Measurements from ENCODE around the gene LSR. TPM values are rescaled to one million over a fixed set of nuclear protein-coding genes. Genes with fewer than 3 reads are reported as not detected.

The LSR gene
- total and polyA plus RNA-seq, 2 donors: 5.7 to 20.1 TPM

DNA sequence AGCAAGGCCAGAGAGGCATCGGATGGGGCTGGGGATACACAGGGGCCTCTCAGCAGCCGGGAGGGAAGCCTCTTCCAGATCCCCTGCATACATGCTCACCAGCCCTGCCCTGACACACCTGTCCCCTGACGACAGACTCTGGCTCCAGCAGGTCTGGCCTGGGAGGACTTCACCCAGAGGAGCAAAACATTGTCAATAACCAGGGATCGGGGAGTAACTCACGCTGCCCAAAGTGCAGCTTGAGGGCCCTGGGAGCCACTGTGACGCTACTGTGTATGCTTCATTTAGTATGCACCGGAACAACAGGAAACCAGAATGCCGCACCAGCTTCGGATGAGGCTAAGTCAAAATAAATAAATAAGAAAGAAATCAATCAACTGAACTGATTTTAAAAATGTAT is 67.8 kb downstream of the LSR start:
- H3K27me3 ChIP-seq (ENCODE audit: control insufficient read depth in 2 of 2, insufficient read depth in 1 of 2, low read length in 1 of 2): no peaks in the 10 kb centered on the region
- 93% methylated on average over 9 of the region's 9 CpGs for WGBS
- H3K4me3 ChIP-seq (ENCODE audit: low read length in 2 of 2): no peak overlapping the region
- H3K4me1 ChIP-seq (ENCODE audit: control insufficient read depth in 2 of 2, insufficient read depth in 2 of 2, low read length in 2 of 2): peaks cover 0 to 5% of the 10 kb centered on the region in 2 donors
- no peaks in the 10 kb centered on the region for H3K36me3 ChIP-seq (ENCODE audit: control insufficient read depth in 2 of 2, insufficient read depth in 2 of 2, low read length in 1 of 2)
- no peak for DNase-seq (ENCODE audit: low read depth in 6 of 9, low spot score in 9 of 9)
- no peaks in the 10 kb centered on the region for H3K9me3 ChIP-seq (ENCODE audit: control insufficient read depth in 2 of 2, insufficient read depth in 1 of 2, low read length in 1 of 2)
- H3K27ac ChIP-seq (ENCODE audit: low read depth in 1 of 2, low read length in 1 of 2): no peak overlapping the region

Other genes with a start within 250 kb of the LSR start
- gene GRAMD1A, start 248.7 kb upstream of the LSR start, total RNA-seq: 18.7 TPM
- gene GRAMD1A, start 248.7 kb upstream of the LSR start, polyA plus RNA-seq: 51.9 TPM
- gene SCN1B, start 218.5 kb upstream of the LSR start, total RNA-seq: 0.28 TPM
- gene SCN1B, start 218.5 kb upstream of the LSR start, polyA plus RNA-seq: 3.4 TPM
- 0.66 TPM for gene HPN, start 207.3 kb upstream of the LSR start, total RNA-seq
- gene HPN, start 207.3 kb upstream of the LSR start, polyA plus RNA-seq: 0.82 TPM
- 22.8 TPM for gene FXYD3, start 133.2 kb upstream of the LSR start, total RNA-seq
- gene FXYD3, start 133.2 kb upstream of the LSR start, polyA plus RNA-seq: 175 TPM
- gene LGI4, start 113.9 kb upstream of the LSR start, total RNA-seq: 0.52 TPM
- gene LGI4, start 113.9 kb upstream of the LSR start, polyA plus RNA-seq: 9.8 TPM
- 3.2 TPM for gene FXYD1, start 110.2 kb upstream of the LSR start, total RNA-seq
- gene FXYD1, start 110.2 kb upstream of the LSR start, polyA plus RNA-seq: 17.1 TPM
- gene FXYD7, start 105.7 kb upstream of the LSR start, total RNA-seq: not detected
- gene FXYD7, start 105.7 kb upstream of the LSR start, polyA plus RNA-seq: 1.9 TPM
- 42.6 TPM for gene FXYD5, start 94.3 kb upstream of the LSR start, total RNA-seq
- gene FXYD5, start 94.3 kb upstream of the LSR start, polyA plus RNA-seq: 136 TPM
- gene FAM187B, start 20.3 kb upstream of the LSR start, total RNA-seq: not detected
- gene FAM187B, start 20.3 kb upstream of the LSR start, polyA plus RNA-seq: 0.09 TPM
- gene USF2, start 20.0 kb downstream of the LSR start, total RNA-seq: 58.8 TPM
- gene USF2, start 20.0 kb downstream of the LSR start, polyA plus RNA-seq: 151 TPM
- 0.24 TPM for gene HAMP, start 33.5 kb downstream of the LSR start, total RNA-seq
- 6.8 TPM for gene HAMP, start 33.5 kb downstream of the LSR start, polyA plus RNA-seq
- gene MAG, start 43.2 kb downstream of the LSR start, total RNA-seq: 0.09 TPM
- 0.41 TPM for gene MAG, start 43.2 kb downstream of the LSR start, polyA plus RNA-seq
- gene CD22, start 80.2 kb downstream of the LSR start, total RNA-seq: 1.7 TPM
- 12.3 TPM for gene CD22, start 80.2 kb downstream of the LSR start, polyA plus RNA-seq
- 0.05 TPM for gene FFAR1, start 98.9 kb downstream of the LSR start, total RNA-seq
- 0.05 TPM for gene FFAR1, start 98.9 kb downstream of the LSR start, polyA plus RNA-seq
- 0.33 TPM for gene FFAR3, start 109.5 kb downstream of the LSR start, total RNA-seq
- gene FFAR3, start 109.5 kb downstream of the LSR start, polyA plus RNA-seq: 0.41 TPM
- 0.05 TPM for gene GPR42, start 122.1 kb downstream of the LSR start, total RNA-seq
- 0.25 TPM for gene GPR42, start 122.1 kb downstream of the LSR start, polyA plus RNA-seq
- gene FFAR2, start 199.3 kb downstream of the LSR start, total RNA-seq: 0.47 TPM
- 1.1 TPM for gene FFAR2, start 199.3 kb downstream of the LSR start, polyA plus RNA-seq
- 7.9 TPM for gene KRTDAP, start 241.5 kb downstream of the LSR start, total RNA-seq
- 523 TPM for gene KRTDAP, start 241.5 kb downstream of the LSR start, polyA plus RNA-seq